A673 (cell line): ENCODE measurements around the gene CARMIL1.

ENCODE experiments used
- EZH2 ChIP-seq: fragments of 200-600 bp; sonication (generic); IDR thresholded peaks from 2 replicates; pipeline ENCODE4 v1.6.1; 2017; ENCODE audit warnings: borderline replicate concordance, low read depth, mild to moderate bottlenecking, mixed read lengths, antibody characterized with exemption, low read length; ENCODE audit not compliant: poor library complexity, severe bottlenecking
- TF ChIP-seq, protein P1 (sequence below): fragments of 300-800, 200-600 bp; sonication (generic); conservative IDR thresholded peaks from 2 replicates; pipeline ENCODE4 v1.5.1; 2017; ENCODE audit warnings: low read depth, mild to moderate bottlenecking, antibody characterized with exemption, low read length, moderate library complexity, mixed read lengths

DNA sequence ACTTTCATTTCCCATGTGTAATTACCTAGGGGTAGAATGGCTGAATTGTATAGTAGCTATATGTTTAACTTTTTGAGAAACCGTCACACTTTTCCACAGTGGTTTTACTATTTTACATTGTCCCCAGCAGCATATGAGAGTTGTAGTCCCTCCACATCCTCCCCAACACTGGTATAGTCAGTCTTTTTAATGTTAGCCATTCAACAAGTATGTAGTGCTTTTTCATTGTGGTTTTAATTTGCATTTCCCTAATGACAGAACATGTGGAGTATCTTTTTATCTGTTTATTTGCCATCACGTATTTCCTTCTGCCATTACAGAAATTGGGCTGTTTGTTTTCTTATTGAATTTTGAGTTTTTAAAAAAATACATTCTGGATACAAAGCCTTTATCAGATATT, 148.4 kb downstream of the CARMIL1 start:
- TF ChIP-seq, protein P1, sequence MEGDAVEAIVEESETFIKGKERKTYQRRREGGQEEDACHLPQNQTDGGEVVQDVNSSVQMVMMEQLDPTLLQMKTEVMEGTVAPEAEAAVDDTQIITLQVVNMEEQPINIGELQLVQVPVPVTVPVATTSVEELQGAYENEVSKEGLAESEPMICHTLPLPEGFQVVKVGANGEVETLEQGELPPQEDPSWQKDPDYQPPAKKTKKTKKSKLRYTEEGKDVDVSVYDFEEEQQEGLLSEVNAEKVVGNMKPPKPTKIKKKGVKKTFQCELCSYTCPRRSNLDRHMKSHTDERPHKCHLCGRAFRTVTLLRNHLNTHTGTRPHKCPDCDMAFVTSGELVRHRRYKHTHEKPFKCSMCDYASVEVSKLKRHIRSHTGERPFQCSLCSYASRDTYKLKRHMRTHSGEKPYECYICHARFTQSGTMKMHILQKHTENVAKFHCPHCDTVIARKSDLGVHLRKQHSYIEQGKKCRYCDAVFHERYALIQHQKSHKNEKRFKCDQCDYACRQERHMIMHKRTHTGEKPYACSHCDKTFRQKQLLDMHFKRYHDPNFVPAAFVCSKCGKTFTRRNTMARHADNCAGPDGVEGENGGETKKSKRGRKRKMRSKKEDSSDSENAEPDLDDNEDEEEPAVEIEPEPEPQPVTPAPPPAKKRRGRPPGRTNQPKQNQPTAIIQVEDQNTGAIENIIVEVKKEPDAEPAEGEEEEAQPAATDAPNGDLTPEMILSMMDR: no peak
- TF ChIP-seq EZH2: no peak
